DMS153 treated with DMSO at 0.1 percent for 48 hours (cell line): ENCODE data around the gene FCHO2.
A peak's percentile ranks its signal among the peaks of the same experiment; 100 is the strongest.
"Not testable (repeated sequence)": the region's sequence is repeated elsewhere in the genome, so short reads cannot be mapped to it uniquely, and the experiment has no call there.

Experiments used
- DNase-seq: peaks from one replicate; lab custom pipeline; 2025; ENCODE audit not compliant: unreplicated experiment; lab: John Stamatoyannopoulos, UW

Gene FCHO2

GRCh38 chr5:72955768-72956323, at the start of gene FCHO2:
Gene FCHO2 (plus strand): TSS chr5:72956041. CDS start chr5:72956097, 56 bp downstream.
- DNase-seq: peak; percentile 74

GRCh38 chr5:72906806-72907205, 49.0 kb upstream of the FCHO2 start:
- DNase-seq: no peak

- no peak for DNase-seq
Measured at GRCh38 chr5:72908664-72909063, 47.2 kb upstream of the FCHO2 start.

GRCh38 chr5:72917371-72917776, 38.5 kb upstream of the FCHO2 start:
- DNase-seq: no peak

- DNase-seq: peak; percentile 0
Measured at GRCh38 chr5:72920690-72921502, 34.9 kb upstream of the FCHO2 start.

GRCh38 chr5:72921886-72922285, 34.0 kb upstream of the FCHO2 start:
- no peak for DNase-seq

- no peak for DNase-seq
Measured at GRCh38 chr5:72922422-72922821, 33.4 kb upstream of the FCHO2 start.

GRCh38 chr5:72925336-72926010, 30.4 kb upstream of the FCHO2 start:
- DNase-seq: no peak

GRCh38 chr5:72932686-72933085, 23.2 kb upstream of the FCHO2 start:
- not testable (repeated sequence) for DNase-seq

- not testable (repeated sequence) for DNase-seq
Measured at GRCh38 chr5:72934953-72935725, 20.7 kb upstream of the FCHO2 start.

GRCh38 chr5:72936893-72937292, 18.9 kb upstream of the FCHO2 start:
- no peak for DNase-seq

- DNase-seq: no peak
Measured at GRCh38 chr5:72937517-72938061, 18.3 kb upstream of the FCHO2 start.

- no peak for DNase-seq
Measured at GRCh38 chr5:72938206-72938605, 17.6 kb upstream of the FCHO2 start.

- DNase-seq: no peak
Measured at GRCh38 chr5:72940082-72940481, 15.8 kb upstream of the FCHO2 start.

- no peak for DNase-seq
Measured at GRCh38 chr5:72943307-72943706, 12.5 kb upstream of the FCHO2 start.

GRCh38 chr5:72947498-72947897, 8.3 kb upstream of the FCHO2 start:
- no peak for DNase-seq

- DNase-seq: no peak
Measured at GRCh38 chr5:72949481-72949880, 6.4 kb upstream of the FCHO2 start.

GRCh38 chr5:72951671-72952468, 4.0 kb upstream of the FCHO2 start:
- no peak for DNase-seq

GRCh38 chr5:72954389-72954788, 1.5 kb upstream of the FCHO2 start:
- DNase-seq: no peak

- no peak for DNase-seq
Measured at GRCh38 chr5:72955143-72955767, 586 bp upstream of the FCHO2 start.
